Stimulated activated naive B cell treated with anti-CD40 and anti-IgM and Interleukin-4, amounts not matched to agents 10 μg/mL and 1 μg/mL and 100 μg/mL, for 72 hours (primary cell): Measurements from ENCODE around the gene NUDT6.
A peak's percentile ranks its signal among the peaks of the same experiment; 100 is the strongest.

Experiments used
- ATAC-seq, 2 donors: fragments of 150-1000 bp; cut with Tn5 transposase; replicated peaks; 2 replicates each; pipeline ENCODE4 v1.10.0; 2021; ENCODE audit warnings: moderate library complexity in 1 of 2
- DNase-seq: peaks from one replicate; pipeline ENCODE4 v3.0.0; 2021
- H3K27ac Mint-ChIP-seq: one replicate; pipeline ENCODE4 v1.8.0; 2022; ENCODE audit warnings: mild to moderate bottlenecking, mixed read lengths
- H3K27me3 Mint-ChIP-seq, 2 donors: one replicate each; pipeline ENCODE4 v1.8.0; 2022; ENCODE audit warnings: mixed read lengths in 2 of 2
- H3K36me3 Mint-ChIP-seq, 2 donors: one replicate each; pipeline ENCODE4 v1.8.0; 2022; ENCODE audit warnings: mixed read lengths in 2 of 2, mild to moderate bottlenecking in 1 of 2
- H3K4me1 Mint-ChIP-seq, 2 donors: one replicate each; pipeline ENCODE4 v1.8.0; 2022; ENCODE audit warnings: mixed read lengths in 2 of 2, mild to moderate bottlenecking in 1 of 2
- H3K4me3 Mint-ChIP-seq, 2 donors: one replicate each; pipeline ENCODE4 v1.8.0; 2022; ENCODE audit warnings: mild to moderate bottlenecking in 2 of 2, mixed read lengths in 2 of 2, moderate library complexity in 1 of 2
- H3K9me3 Mint-ChIP-seq, 2 donors: one replicate each; pipeline ENCODE4 v1.8.0; 2022; ENCODE audit warnings: mixed read lengths in 2 of 2, mild to moderate bottlenecking in 1 of 2

NUDT6 gene

DNA sequence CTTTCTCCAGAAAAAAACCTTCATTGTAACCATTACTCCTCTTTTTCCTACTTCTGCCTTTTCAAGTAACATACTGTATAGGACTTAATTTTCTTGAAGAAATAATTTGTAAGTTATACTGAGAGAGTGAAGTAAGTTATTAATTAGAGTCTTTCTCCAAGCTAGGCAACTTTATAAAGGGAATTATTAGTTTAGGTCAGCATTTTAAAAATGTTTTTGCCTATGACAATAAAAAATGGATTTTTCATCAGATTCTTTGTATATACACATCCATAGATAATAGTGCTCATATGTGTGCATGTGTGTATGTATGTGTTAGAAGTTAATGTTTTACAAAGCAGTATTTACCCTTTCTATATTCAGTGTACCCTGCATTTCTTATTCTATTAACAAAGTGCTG lies 10.4 kb upstream of the NUDT6 start:
- no peak for ATAC-seq
- H3K4me1 Mint-ChIP-seq = peaks cover 0 to 2% of the 10 kb centered on the region in 2 donors
- no peaks in the 10 kb centered on the region for H3K9me3 Mint-ChIP-seq
- no peak overlapping the region for H3K27ac Mint-ChIP-seq
- peaks cover 26 to 27% of the 10 kb centered on the region in 2 donors for H3K36me3 Mint-ChIP-seq
- H3K4me3 Mint-ChIP-seq = no peak overlapping the region
- no peaks in the 10 kb centered on the region for H3K27me3 Mint-ChIP-seq
- no peak for DNase-seq

DNA sequence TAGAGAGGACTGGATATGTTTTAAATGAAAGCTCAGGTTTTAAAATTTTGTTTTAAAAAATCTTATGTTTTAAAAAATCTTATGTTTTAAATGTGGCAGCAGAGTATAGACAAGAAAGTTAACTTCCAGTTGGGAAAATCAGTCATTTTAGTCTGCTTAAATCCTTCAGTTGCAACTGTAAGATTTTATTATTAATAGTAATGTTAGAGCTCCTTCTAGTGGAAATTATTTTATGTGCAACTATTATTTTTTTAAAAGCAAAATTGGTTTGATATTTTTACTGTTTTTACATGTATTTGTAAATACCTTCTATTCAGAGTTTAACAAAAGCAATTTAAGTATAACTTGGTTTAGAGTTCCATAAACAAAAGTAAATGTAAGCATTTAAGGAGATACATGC lies 8.5 kb upstream of the NUDT6 start:
- Mint-ChIP-seq H3K27me3 (no peaks in the 10 kb centered on the region), H3K9me3 (no peaks in the 10 kb centered on the region), H3K27ac (no peak overlapping the region), H3K4me1 (peaks cover 0 to 2% of the 10 kb centered on the region in 2 donors), H3K4me3 (no peak overlapping the region), H3K36me3 (peaks cover 22 to 24% of the 10 kb centered on the region in 2 donors)
- ATAC-seq = no peak
- no peak for DNase-seq

DNA sequence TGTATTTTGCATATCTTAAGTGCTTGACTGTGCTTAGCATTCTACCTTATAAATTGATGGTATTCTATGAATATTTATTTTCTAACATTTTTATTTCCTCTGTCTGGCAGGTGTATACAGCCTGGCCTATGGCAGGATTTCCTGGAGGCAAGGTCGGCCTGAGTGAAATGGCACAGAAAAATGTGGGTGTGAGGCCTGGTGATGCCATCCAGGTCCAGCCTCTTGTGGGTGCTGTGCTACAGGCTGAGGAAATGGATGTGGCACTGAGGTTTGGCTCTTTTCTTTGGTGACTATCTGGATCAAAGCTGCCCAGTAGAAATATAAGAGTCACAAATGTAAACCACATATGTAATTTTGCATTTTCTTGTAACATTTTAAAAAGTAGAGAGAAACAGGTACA lies 6.5 kb upstream of the NUDT6 start:
- Mint-ChIP-seq H3K4me3 (no peak overlapping the region), H3K9me3 (no peaks in the 10 kb centered on the region), H3K4me1 (peaks cover 0 to 2% of the 10 kb centered on the region in 2 donors), H3K27ac (no peak overlapping the region), H3K36me3 (peaks cover 9 to 12% of the 10 kb centered on the region in 2 donors), H3K27me3 (no peaks in the 10 kb centered on the region)
- ATAC-seq (no peak), DNase-seq (no peak)

DNA sequence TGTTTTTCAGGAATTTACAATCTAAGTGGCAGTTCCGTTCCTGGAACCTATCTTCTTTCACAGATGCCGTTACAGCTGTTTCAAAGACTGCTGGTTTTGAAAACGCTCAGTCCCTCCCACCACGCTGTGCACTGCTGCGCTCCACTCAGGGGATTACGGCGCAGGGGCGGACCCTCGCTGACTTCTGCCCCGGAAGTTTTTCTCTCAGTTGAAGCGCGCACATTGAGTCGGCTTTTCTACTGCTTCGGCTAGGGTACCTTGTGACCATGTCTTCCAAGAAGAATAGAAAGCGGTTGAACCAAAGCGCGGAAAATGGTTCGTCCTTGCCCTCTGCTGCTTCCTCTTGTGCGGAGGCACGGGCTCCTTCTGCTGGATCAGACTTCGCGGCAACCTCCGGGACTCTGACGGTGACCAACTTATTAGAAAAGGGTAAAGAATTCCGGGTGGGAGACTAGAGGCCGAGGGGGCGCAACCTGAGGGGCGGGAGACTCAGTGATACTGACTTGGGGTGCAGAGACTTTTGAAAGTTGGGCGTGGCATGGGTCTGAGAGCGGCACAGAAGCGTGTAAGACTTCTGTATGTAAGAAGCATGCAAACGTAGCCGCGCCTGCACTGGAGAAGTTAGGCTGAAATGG lies 597 bp upstream of the NUDT6 start:
- peak; percentile 98 for ATAC-seq
- DNase-seq = peak; percentile 81
- peak overlapping the region; percentile 96 to 99 for H3K4me3 Mint-ChIP-seq
- H3K27ac Mint-ChIP-seq = peak overlapping the region; percentile 96
- H3K4me1 Mint-ChIP-seq = no peaks in the 10 kb centered on the region
- no peaks in the 10 kb centered on the region for H3K9me3 Mint-ChIP-seq
- H3K36me3 Mint-ChIP-seq = no peaks in the 10 kb centered on the region
- H3K27me3 Mint-ChIP-seq = no peaks in the 10 kb centered on the region

DNA sequence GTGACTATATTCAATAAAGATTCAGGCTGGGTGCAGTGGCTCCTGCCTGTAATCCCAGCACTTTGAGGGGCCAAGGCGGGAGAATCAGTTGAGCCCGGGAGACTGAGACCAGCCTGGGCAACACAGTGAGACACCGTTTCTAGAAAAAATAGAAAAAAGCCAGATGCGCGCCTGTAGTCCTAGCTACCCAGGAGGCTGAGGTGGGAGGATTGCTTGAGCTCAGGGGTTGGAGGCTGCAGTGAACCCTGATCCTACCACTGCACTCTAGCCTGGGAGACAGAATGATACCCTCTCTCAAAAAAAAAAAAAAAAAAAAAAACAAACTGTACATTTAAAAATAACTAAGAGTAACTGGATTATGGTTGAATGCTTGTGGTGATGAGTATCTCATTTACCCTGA lies 1.1 kb downstream of the NUDT6 start:
- H3K27ac Mint-ChIP-seq = no peak overlapping the region

DNA sequence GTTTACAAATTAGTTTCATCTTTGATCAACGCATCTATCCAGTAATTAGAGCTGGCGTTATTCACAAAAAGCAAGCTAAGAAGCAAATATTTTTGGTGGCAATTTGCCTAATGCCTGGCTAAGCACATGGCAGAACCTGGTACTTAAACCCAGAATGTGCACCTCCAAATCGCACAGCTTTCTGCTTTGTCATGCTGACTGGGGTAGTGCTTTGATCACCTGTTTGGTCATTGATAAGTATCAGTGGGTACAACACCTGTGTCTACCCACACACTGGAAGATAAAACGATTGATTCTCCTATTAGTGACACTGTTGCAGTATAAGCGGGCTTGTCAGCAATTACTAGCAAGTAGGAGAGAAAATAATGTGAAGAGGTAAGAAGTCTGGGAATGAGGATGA lies 1.9 kb downstream of the NUDT6 start:
- Mint-ChIP-seq H3K36me3 (no peaks in the 10 kb centered on the region), H3K27ac (no peak overlapping the region), H3K27me3 (no peaks in the 10 kb centered on the region), H3K9me3 (no peaks in the 10 kb centered on the region), H3K4me1 (no peaks in the 10 kb centered on the region), H3K4me3 (no peak overlapping the region)
- ATAC-seq = no peak
- DNase-seq = no peak

More for the DNA sequence above, 1.1 kb downstream of the NUDT6 start:
- Mint-ChIP-seq H3K36me3 (no peaks in the 10 kb centered on the region), H3K9me3 (no peaks in the 10 kb centered on the region), H3K4me3 (peak overlapping the region; percentile 27 to 99), H3K27me3 (no peaks in the 10 kb centered on the region), H3K4me1 (no peaks in the 10 kb centered on the region)
- ATAC-seq (no peak), DNase-seq (no peak)

DNA sequence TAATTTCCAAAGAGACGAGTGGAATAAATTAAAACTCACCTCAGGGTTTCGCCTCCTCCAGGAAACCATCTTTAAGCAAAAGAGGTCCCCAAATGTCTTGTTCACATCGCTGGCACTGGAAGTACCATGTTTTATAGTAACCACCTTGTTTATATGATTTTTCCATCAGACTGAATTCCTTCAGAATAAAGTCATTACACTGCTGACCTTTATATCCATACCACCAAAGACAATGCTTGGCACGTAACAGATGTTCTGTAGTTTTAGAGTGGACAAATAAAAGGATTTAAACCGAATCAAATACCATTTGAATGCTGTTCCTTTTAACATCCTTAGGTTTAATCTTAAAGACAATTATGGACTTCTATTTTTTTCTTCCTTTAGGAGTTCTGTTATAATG lies 4.7 kb downstream of the NUDT6 start:
- Mint-ChIP-seq H3K27me3 (no peaks in the 10 kb centered on the region), H3K4me1 (no peaks in the 10 kb centered on the region), H3K9me3 (no peaks in the 10 kb centered on the region), H3K4me3 (no peak overlapping the region), H3K27ac (no peak overlapping the region), H3K36me3 (no peaks in the 10 kb centered on the region)
- no peak for DNase-seq
- no peak for ATAC-seq

DNA sequence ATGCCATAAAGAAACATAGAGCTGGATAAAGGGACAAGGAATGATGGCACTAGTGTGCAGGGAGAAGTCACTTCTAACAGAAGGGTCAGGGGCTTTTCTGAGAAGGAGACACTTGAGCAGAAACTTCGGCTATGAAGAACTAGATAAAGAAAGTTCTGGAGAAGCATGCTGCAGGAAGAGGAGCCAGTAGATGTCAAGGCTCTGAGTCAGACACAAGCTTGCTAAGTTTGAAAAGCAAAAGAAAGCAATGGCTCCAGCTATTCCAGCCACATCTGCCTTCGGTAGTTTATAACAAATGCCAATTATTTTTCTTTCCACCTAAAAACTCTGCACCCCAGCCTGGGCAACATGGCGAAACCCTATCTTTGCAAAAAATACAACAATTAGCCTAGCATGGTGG lies 7.5 kb downstream of the NUDT6 start:
- H3K27ac Mint-ChIP-seq = no peak overlapping the region
- DNase-seq = no peak
- peaks cover 2 to 4% of the 10 kb centered on the region in 2 donors for H3K36me3 Mint-ChIP-seq
- no peaks in the 10 kb centered on the region for H3K4me1 Mint-ChIP-seq
- H3K27me3 Mint-ChIP-seq = no peaks in the 10 kb centered on the region
- H3K9me3 Mint-ChIP-seq = no peaks in the 10 kb centered on the region
- no peak for ATAC-seq
- H3K4me3 Mint-ChIP-seq = no peak overlapping the region

DNA sequence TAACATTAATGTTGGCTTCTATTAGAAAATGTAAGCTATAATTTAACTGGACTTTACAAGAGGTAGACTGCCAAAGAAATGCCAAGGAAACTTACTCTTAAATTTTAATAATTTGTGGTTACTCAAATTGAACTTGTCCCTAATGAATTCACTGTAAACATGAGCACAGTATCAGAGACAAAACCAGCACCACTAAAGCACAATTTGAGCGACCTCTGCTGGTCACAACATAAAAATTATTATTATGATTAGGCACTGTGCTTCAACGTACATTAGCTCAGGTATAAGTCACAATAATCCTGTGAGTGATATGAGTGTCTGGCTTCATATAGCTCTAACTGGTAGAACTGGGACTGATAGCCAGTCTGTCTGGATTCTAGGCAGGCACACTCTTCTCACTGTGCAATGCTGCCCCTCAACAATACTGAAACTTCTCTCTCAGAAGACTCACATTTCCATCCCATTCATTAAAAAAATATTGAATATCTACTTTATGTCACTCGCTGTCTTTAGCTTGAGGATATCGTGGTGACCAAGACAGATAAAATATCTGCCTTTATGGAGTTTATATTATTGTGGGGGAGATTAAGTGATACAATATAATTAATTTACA lies 8.0 kb downstream of the NUDT6 start:
- Mint-ChIP-seq H3K4me3 (no peak overlapping the region), H3K36me3 (peaks cover 2 to 4% of the 10 kb centered on the region in 2 donors), H3K27me3 (no peaks in the 10 kb centered on the region), H3K9me3 (no peaks in the 10 kb centered on the region), H3K4me1 (no peaks in the 10 kb centered on the region), H3K27ac (no peak overlapping the region)
- DNase-seq (no peak), ATAC-seq (peak; percentile 48 to 51)

DNA sequence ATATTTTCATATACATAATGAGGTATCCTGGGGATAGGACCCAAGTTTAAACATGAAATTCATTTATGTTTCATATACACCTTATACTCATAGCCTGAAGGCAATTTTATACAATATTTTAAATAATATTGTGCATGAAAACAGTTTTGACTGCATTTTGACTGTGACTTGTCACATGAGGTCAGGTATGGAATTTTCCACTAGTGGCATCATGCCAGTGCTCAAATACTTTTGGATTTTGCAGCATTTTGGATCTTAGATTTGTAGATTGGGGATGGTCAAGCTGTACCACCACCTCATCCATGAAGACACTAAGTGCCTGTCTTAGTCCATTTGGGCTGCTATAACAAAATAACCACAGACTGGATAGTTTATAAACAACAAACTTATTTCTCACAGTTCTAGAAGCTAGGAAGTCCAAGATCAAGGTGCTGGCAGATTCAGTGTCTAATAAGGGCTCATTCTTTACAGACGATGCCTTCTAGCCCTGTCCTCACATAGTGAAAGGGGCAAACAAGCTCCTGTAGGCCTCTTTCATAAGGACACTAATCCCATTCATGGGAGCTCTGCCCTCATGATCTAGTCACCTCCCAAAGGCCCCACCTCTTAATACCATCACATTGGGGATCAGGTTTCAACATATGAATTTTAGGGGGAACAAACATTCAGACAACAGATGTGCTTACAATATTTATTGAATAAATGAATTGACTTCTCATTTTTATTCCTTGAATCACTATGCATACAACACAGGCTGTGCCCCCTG lies 9.4 kb downstream of the NUDT6 start:
- Mint-ChIP-seq H3K36me3 (peaks cover 2 to 4% of the 10 kb centered on the region in 2 donors), H3K27ac (no peak overlapping the region), H3K4me3 (no peak overlapping the region), H3K27me3 (no peaks in the 10 kb centered on the region), H3K4me1 (no peaks in the 10 kb centered on the region), H3K9me3 (no peaks in the 10 kb centered on the region)
- DNase-seq (no peak), ATAC-seq (no peak)

DNA sequence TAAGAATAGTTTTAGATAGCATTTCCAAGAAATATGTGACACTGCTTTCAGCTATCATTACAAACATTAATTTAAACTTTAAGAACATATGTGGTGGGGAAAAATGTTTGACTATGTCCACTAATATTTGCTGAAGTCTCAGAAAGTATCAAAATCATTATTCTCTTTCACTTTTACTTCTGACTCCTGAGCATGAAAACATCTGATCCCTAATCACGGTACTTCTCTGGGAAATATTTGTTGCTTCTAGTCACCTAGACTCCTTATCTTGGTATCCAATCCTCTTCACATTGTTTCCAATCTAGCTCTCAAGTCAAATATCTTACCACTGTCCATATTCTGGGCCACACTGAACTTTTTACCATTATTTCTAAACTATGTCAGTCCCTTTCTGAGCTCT lies 10.8 kb downstream of the NUDT6 start:
- H3K27me3 Mint-ChIP-seq = no peaks in the 10 kb centered on the region
- DNase-seq = no peak
- no peak overlapping the region for H3K4me3 Mint-ChIP-seq
- H3K4me1 Mint-ChIP-seq = no peaks in the 10 kb centered on the region
- no peak for ATAC-seq
- H3K9me3 Mint-ChIP-seq = no peaks in the 10 kb centered on the region
- H3K27ac Mint-ChIP-seq = no peak overlapping the region
- peaks cover 3 to 4% of the 10 kb centered on the region in 2 donors for H3K36me3 Mint-ChIP-seq

DNA sequence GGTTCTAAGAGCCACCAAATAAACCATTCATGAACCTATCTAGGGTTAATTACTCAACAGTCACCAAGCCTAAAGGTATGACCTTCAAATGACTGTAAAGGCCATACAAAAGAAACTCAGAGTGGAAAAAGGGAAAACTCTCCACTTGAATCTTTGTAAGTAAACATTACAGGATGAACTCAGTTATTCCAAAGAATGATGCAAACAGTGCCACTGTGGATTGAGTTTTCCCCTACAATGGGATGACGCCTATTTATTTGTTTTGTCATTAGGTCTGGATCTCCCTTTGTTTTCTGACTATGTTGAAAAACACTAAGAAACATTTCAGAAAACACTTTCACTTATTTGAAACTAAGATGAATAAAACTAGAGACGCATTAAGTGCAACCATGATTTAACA lies 12.7 kb downstream of the NUDT6 start:
- no peak overlapping the region for H3K27ac Mint-ChIP-seq
- no peaks in the 10 kb centered on the region for H3K27me3 Mint-ChIP-seq
- DNase-seq (no peak), ATAC-seq (no peak)
- H3K9me3 Mint-ChIP-seq = no peaks in the 10 kb centered on the region
- H3K4me3 Mint-ChIP-seq = no peak overlapping the region
- H3K36me3 Mint-ChIP-seq = peaks cover 7 to 13% of the 10 kb centered on the region in 2 donors
- no peaks in the 10 kb centered on the region for H3K4me1 Mint-ChIP-seq

DNA sequence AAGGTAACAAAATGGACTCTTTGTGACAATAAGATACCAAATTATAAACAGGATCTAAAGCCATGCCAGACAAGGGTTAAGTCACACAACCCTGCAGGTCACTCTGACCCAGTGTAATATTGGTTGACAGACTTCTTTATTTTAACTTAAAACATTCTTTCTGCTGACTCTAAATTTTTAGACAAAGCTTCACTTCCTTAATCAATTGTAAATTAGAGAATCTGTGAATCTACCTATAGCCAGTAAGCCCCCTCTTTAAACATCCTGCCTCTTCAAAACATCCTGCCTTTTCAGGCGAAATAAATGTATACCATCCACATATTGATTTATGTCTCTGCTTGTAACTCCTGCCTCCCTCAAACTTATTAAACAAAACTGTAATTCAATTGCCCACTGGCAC lies 14.2 kb downstream of the NUDT6 start:
- DNase-seq (no peak), ATAC-seq (no peak)
- Mint-ChIP-seq H3K9me3 (no peaks in the 10 kb centered on the region), H3K27ac (no peak overlapping the region), H3K4me1 (no peaks in the 10 kb centered on the region), H3K4me3 (no peak overlapping the region), H3K27me3 (no peaks in the 10 kb centered on the region), H3K36me3 (peaks cover 7 to 15% of the 10 kb centered on the region in 2 donors)

DNA sequence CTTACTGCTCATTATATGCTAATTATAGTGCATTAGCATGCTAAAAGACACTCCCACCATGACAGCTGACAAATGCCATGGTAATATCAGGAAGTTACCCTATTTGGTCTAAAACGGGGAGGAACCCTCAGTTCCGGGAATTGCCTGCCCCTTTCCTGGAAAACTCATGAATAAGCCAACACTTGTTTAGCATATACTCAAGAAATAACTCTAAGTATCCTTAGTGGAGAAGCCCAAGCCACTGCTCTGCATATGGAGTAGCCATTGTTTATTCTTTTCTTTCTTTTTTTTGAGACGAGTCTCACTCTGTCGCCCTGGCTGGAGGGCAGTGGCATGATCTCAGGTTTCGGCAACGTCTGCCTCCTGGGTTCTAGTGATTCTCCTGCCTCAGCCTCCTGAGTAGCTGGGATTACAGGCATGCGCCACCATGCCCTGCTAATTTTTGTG lies 15.5 kb downstream of the NUDT6 start:
- ATAC-seq (no peak), DNase-seq (no peak)
- Mint-ChIP-seq H3K4me3 (no peak overlapping the region), H3K27ac (no peak overlapping the region), H3K4me1 (no peaks in the 10 kb centered on the region), H3K27me3 (no peaks in the 10 kb centered on the region), H3K36me3 (peaks cover 7 to 14% of the 10 kb centered on the region in 2 donors), H3K9me3 (no peaks in the 10 kb centered on the region)

DNA sequence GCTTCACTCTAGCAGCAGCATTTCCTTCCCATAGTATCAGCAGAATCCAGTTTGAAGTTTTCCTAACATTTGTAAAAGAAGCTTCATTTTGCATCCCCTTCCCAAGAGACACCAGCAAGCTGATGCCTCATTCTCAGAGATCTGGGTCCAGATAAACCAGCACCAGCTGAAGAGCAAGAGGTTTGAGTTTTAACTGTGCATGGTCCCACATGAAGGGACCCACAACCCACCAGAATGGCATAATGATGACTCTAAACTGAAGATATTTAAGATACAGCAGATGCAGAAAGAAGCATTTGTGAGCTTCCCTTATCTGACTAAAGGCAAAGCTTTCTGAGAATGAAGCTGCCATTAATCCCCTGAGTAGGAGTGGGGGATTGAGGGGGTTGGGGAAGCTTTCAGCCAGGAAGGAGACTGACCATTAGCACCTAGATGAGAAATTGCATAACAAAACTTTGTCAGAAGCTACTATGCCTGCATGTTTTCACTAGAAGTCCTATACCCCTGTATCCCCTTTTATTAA lies 18.6 kb downstream of the NUDT6 start:
- ATAC-seq (no peak), DNase-seq (no peak)
- Mint-ChIP-seq H3K27me3 (no peaks in the 10 kb centered on the region), H3K4me1 (no peaks in the 10 kb centered on the region), H3K4me3 (no peak overlapping the region), H3K9me3 (no peaks in the 10 kb centered on the region), H3K27ac (no peak overlapping the region), H3K36me3 (peaks cover 5 to 11% of the 10 kb centered on the region in 2 donors)
